Mammary microvascular endothelial cell (primary cell): ENCODE data around the gene STMN3. TPM values are rescaled to one million over a fixed set of nuclear protein-coding genes. Genes with fewer than 3 reads are reported as not detected.

Experiments
- total RNA-seq: library from RNA; depleted of rRNA; stranded (reverse); fragments of >200 nt; gene quantifications from 2 replicates; pipeline ENCODE4 v1.2.3, GENCODE V29; 2015

The STMN3 gene
- 1.7 and 3.1 TPM in 2 replicates for total RNA-seq

GRCh38 chr20:63653041-63653973 is at the start of gene STMN3:
TSS of gene STMN3 (minus strand) at chr20:63653424. CDS start at chr20:63653345, 79 bp downstream.

GRCh38 chr20:63696628-63697356 is 43.6 kb upstream of the STMN3 start, which contains the start of gene TNFRSF6B:
TSS of gene TNFRSF6B (plus strand) at chr20:63696652. CDS start at chr20:63696768, 116 bp downstream.

GRCh38 chr20:63657937-63658748 is 4.9 kb upstream of the STMN3 start, which contains the start of gene RTEL1:
TSS of gene RTEL1 (plus strand) at chr20:63658312. CDS start at chr20:63659403, 1,091 bp downstream.

GRCh38 chr20:63626424-63627128 is 26.6 kb downstream of the STMN3 start, which contains the start of gene GMEB2:
TSS of gene GMEB2 (minus strand) at chr20:63627101. CDS start at chr20:63619397, 7,704 bp downstream.

Other genes with a start within 250 kb of the STMN3 start
- gene KCNQ2, start 180.8 kb downstream of the STMN3 start, total RNA-seq = not detected in 2 replicates
- 0.20 and 0.40 TPM in 2 replicates for gene EEF1A2, start 154.3 kb downstream of the STMN3 start, total RNA-seq
- 81.9 and 90.7 TPM in 2 replicates for gene PPDPF, start 132.7 kb downstream of the STMN3 start, total RNA-seq
- 0.05 TPM in 1 of 2 replicates, not detected in the other for gene PTK6, start 116.0 kb downstream of the STMN3 start, total RNA-seq
- gene SRMS, start 105.7 kb downstream of the STMN3 start, total RNA-seq = not detected in 2 replicates
- 0.69 and 0.80 TPM in 2 replicates for gene FNDC11, start 99.3 kb downstream of the STMN3 start, total RNA-seq
- 115 and 116 TPM in 2 replicates for gene HELZ2, start 79.2 kb downstream of the STMN3 start, total RNA-seq
- 11.5 and 12.0 TPM in 2 replicates for gene GMEB2, start 26.3 kb downstream of the STMN3 start, total RNA-seq
- 16.6 and 23.3 TPM in 2 replicates for gene RTEL1, start 4.9 kb upstream of the STMN3 start, total RNA-seq
- gene TNFRSF6B, start 43.2 kb upstream of the STMN3 start, total RNA-seq = 298 and 328 TPM in 2 replicates
- 47.4 and 50.4 TPM in 2 replicates for gene ARFRP1, start 54.6 kb upstream of the STMN3 start, total RNA-seq
- gene ZGPAT, start 54.6 kb upstream of the STMN3 start, total RNA-seq = 32.4 and 35.8 TPM in 2 replicates
- gene LIME1, start 83.2 kb upstream of the STMN3 start, total RNA-seq = 3.9 and 5.5 TPM in 2 replicates
- gene SLC2A4RG, start 86.4 kb upstream of the STMN3 start, total RNA-seq = 30.6 and 42.5 TPM in 2 replicates
- 2.7 and 2.9 TPM in 2 replicates for gene ZBTB46, start 177.8 kb upstream of the STMN3 start, total RNA-seq
- gene ABHD16B, start 208.1 kb upstream of the STMN3 start, total RNA-seq = not detected in 2 replicates
- 153 and 179 TPM in 2 replicates for gene TPD52L2, start 211.8 kb upstream of the STMN3 start, total RNA-seq
- 67.8 and 71.2 TPM in 2 replicates for gene DNAJC5, start 241.7 kb upstream of the STMN3 start, total RNA-seq